GM12878 (cell line): ENCODE data around the gene ALG12. TPM values are rescaled to one million over a fixed set of nuclear protein-coding genes. Genes with fewer than 3 reads are reported as not detected.

Experiments used
- ATAC-seq: fragments of 200-7000 bp; cut with Tn5 transposase; 3 replicates; pipeline ENCODE4 v1.9.1; 2020; ENCODE audit warnings: mild to moderate bottlenecking, moderate library complexity
- BruUV-seq: library from RNA; stranded (reverse); fragments of 400-500 nt; replicated peaks from 2 replicates; lab custom pipeline; 2021; lab: Mats Ljungman, UMichigan
- CTCF ChIA-PET: fragments of 300-600 bp; sonication (Branson Sonifier 250); formaldehyde crosslinking; extraction: SDS; loops from one replicate; lab custom pipeline; 2021; ENCODE audit warnings: inconsistent platforms; lab: Yijun Ruan, JAX
- POLR2A ChIA-PET: fragments of 350-600 bp; formaldehyde crosslinking; extraction: SDS; loops from one replicate; lab custom pipeline; 2021; ENCODE audit warnings: inconsistent platforms; lab: Charles Lee
- RAD21 ChIA-PET: fragments of 300-600 bp; sonication (Branson Sonifier 250); formaldehyde crosslinking; loops from one replicate; lab custom pipeline; 2023; ENCODE audit warnings: antibody characterized with exemption; ENCODE audit not compliant: unreplicated experiment; lab: Charles Lee
- SMC1A ChIA-PET: fragments of 300-600 bp; sonication (Branson Sonifier 250); formaldehyde crosslinking; loops from one replicate; lab custom pipeline; 2023; ENCODE audit not compliant: unreplicated experiment, uncharacterized antibody; lab: Charles Lee
- DNase-seq: peaks from one replicate; pipeline ENCODE4 v3.0.0-alpha.2; 2011; ENCODE audit warnings: low read depth, low spot score
- FAIRE-seq: peaks from 3 replicates; lab custom pipeline; 2011; peaks lifted over from hg19 to GRCh38; lab: Jason Lieb, UNC
- H2AFZ ChIP-seq: 2 replicates; pipeline ENCODE4 v1.6.0; 2011; ENCODE audit warnings: low read depth, low read length, control low read depth; ENCODE audit not compliant: control insufficient read depth
- H3K27ac ChIP-seq: 2 replicates; pipeline ENCODE4 v1.5.1; 2011; ENCODE audit warnings: control low read depth; ENCODE audit not compliant: control insufficient read depth, insufficient read depth
- H3K27me3 ChIP-seq, 2 experiments: replicated peaks in 1 of 2; 2 replicates each; pipeline versions ENCODE4 v1.6.0 to v1.6.1; 2011; ENCODE audit warnings: low read length in 1 of 2; ENCODE audit not compliant: control insufficient read depth in 2 of 2, insufficient read depth in 2 of 2
- H3K36me3 ChIP-seq, 2 experiments: 2 replicates each; pipeline ENCODE4 v1.5.1; 2011; ENCODE audit warnings: low read length in 1 of 2; ENCODE audit not compliant: control insufficient read depth in 2 of 2, insufficient read depth in 2 of 2
- H3K4me1 ChIP-seq: 2 replicates; pipeline ENCODE4 v1.6.1; 2011; ENCODE audit warnings: mild to moderate bottlenecking, low read length, moderate library complexity, mixed read lengths; ENCODE audit not compliant: control insufficient read depth, insufficient read depth
- H3K4me2 ChIP-seq: 2 replicates; pipeline ENCODE4 v1.6.0; 2011; ENCODE audit warnings: control low read depth; ENCODE audit not compliant: control insufficient read depth, insufficient read depth
- H3K4me3 ChIP-seq: fragments of 200-600 bp; sonication (generic); 2 replicates; pipeline ENCODE4 v1.5.1; 2016
- H3K79me2 ChIP-seq: 2 replicates; pipeline ENCODE4 v1.6.0; 2011; ENCODE audit warnings: low read length; ENCODE audit not compliant: control insufficient read depth, insufficient read depth
- H3K9ac ChIP-seq: 2 replicates; pipeline ENCODE4 v1.8.0; 2011; ENCODE audit warnings: low read length, control low read depth, mixed read lengths; ENCODE audit not compliant: control insufficient read depth, insufficient read depth
- H3K9me3 ChIP-seq: replicated peaks from 3 replicates; pipeline ENCODE4 v1.5.1; 2011; ENCODE audit warnings: mild to moderate bottlenecking, low read length; ENCODE audit not compliant: control insufficient read depth, insufficient read depth
- H4K20me1 ChIP-seq: 2 replicates; pipeline ENCODE4 v1.6.0; 2011; ENCODE audit not compliant: control insufficient read depth, insufficient read depth
- ASH2L ChIP-seq: fragments of 300-600, 200-600 bp; sonication (generic); IDR thresholded peaks from 2 replicates; pipeline ENCODE4 v1.6.1; 2017; ENCODE audit warnings: low read depth, mild to moderate bottlenecking, borderline replicate concordance
- EZH2 ChIP-seq: IDR thresholded peaks from 2 replicates; pipeline ENCODE4 v1.6.1; 2012; ENCODE audit warnings: low read depth, mild to moderate bottlenecking, control low read depth, inconsistent platforms, low read length, borderline replicate concordance; ENCODE audit not compliant: control insufficient read depth
- YY1 ChIP-seq: IDR thresholded peaks from 2 replicates; pipeline ENCODE4 v1.6.1; 2011; ENCODE audit warnings: low read depth, mild to moderate bottlenecking, low read length
- WGBS: methylation state at CpG from one replicate; pipeline ENCODE4 v1.1.6; 2016; ENCODE audit warnings: low lambda C conversion rate; ENCODE audit not compliant: insufficient replicate concordance, insufficient coverage; ENCODE audit errors: missing lambda C conversion rate; 5-methylcytosine and 5-hydroxymethylcytosine counted together
- in situ Hi-C: fragments of 300-500 bp; cut with MboI; formaldehyde crosslinking; loops from 9 replicates; pipeline ENCODE4 v1.14.3; 2018; ENCODE audit warnings: mixed read lengths
- intact Hi-C: fragments of 100-400 bp; cut with micrococcal nuclease; formaldehyde crosslinking; loops from one replicate; pipeline ENCODE4 v1.14.2; 2022; ENCODE audit not compliant: unreplicated experiment
- polyA plus RNA-seq, 11 experiments: library from polyadenylated mRNA; depleted of rRNA in 4 of 11; unstranded in 6 of 11; stranded (reverse) in 5 of 11; fragments of >200 nt; fragmentation: Nextera tagmentation in 4 of 11; fragmentation: Illumina TruSeq in 1 of 11; extraction: Ambion mirVana in 4 of 11; extraction: Trizol in 1 of 11; gene quantifications; 1 replicate in 1 of 11; 2 replicates in 10 of 11; pipeline versions ENCODE4 v1.2.1 to v1.2.3, GENCODE V29; 2011 to 2016; ENCODE audit warnings: inconsistent platforms in 2 of 11, missing spikeins in 2 of 11, low read depth in 1 of 11
- total RNA-seq, 4 experiments: library from RNA; depleted of rRNA in 3 of 4; stranded (reverse); fragments of >200 nt in 3 of 4; fragmentation: Illumina TruSeq in 1 of 4; extraction: Trizol in 1 of 4; gene quantifications; 2 replicates each; pipeline versions ENCODE4 v1.2.1 to v1.2.3, GENCODE V29; 2013 to 2021
- TF ChIP-seq, protein P1 (sequence below): fragments of 450-650 bp; IDR thresholded peaks from 2 replicates; pipeline ENCODE4 v1.6.1; 2017; ENCODE audit warnings: mild to moderate bottlenecking
- TF ChIP-seq, protein P2 (sequence below): fragments of 450-650 bp; IDR thresholded peaks from 2 replicates; pipeline ENCODE4 v1.6.1; 2018; ENCODE audit warnings: borderline replicate concordance, mild to moderate bottlenecking; ENCODE audit not compliant: partially characterized antibody

Gene ALG12
- total and polyA plus RNA-seq, 10 of the 15 experiments (the other 5 are each of a cell fraction or from before 2014, with no cell fraction given): 0.22 to 23.4 (median 6.6) TPM

DNA sequence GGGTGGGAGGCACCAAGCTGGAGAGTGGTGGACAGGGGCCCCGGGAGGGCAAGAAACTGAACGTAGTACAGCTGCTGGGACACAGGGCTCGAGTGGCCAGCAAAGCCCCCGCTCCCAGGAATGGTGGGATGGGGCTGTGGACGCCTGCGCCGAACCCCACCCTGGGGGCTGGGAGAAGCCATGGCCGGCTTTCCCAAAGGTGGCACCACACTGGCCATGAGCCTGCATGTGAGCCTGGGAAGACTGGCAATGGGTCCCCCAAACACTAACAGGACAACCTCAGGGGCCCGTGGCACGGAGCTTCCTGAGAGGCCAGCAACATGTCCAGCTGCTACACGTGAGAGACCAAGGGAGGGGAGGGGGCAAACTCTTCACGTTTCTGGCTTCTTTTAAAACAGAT lies 4.0 kb downstream of the ALG12 start (continued):
- no peak for TF ChIP-seq EZH2

DNA sequence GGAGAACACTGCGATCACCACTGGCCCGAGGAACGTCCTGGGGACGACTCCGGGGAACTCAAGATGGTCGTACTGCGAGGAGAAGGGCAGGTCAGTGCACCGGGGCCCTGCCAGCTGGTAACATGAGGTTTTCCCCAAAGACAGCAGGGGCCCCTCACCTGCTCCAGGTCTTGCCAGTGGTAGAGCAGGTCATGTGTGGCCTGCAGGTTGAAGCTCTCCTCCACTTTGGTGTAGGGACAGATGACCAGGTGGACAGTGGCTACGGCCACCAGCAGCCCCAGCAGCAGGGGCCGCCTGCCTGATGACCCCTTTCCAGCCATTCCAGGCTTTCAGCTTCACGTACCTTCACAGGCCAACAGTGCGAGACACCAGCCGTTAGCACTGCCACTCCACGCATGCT lies 4.8 kb downstream of the ALG12 start:
- ATAC-seq: no peak
- no peaks in the 10 kb centered on the region for H3K9me3 ChIP-seq
- peaks cover 0 to 5% of the 10 kb centered on the region in 2 experiments; a peak in 3 of 4 replicates for H3K36me3 ChIP-seq
- no peak overlapping the region for H2AFZ ChIP-seq
- ChIA-PET POLR2A (no interaction called here), CTCF (interaction anchor here (1.2 kb wide), 1 partner anchor 12 kb away, joined by 3 read pairs; no protein-coding TSS in a partner anchor), SMC1A (interaction anchor here (3.0 kb wide), 1 partner anchor 31 kb away, joined by 8 read pairs; no protein-coding TSS in a partner anchor), RAD21 (no interaction called here)
- no peak overlapping the region for H3K4me2 ChIP-seq
- intact Hi-C loops: no loop called here
- 97% methylated on average over 14 of the region's 14 CpGs for WGBS
- H3K79me2 ChIP-seq: peaks cover 16% of the 10 kb centered on the region
- TF ChIP-seq ASH2L (no peak), YY1 (no peak)
- TF ChIP-seq, protein P1, sequence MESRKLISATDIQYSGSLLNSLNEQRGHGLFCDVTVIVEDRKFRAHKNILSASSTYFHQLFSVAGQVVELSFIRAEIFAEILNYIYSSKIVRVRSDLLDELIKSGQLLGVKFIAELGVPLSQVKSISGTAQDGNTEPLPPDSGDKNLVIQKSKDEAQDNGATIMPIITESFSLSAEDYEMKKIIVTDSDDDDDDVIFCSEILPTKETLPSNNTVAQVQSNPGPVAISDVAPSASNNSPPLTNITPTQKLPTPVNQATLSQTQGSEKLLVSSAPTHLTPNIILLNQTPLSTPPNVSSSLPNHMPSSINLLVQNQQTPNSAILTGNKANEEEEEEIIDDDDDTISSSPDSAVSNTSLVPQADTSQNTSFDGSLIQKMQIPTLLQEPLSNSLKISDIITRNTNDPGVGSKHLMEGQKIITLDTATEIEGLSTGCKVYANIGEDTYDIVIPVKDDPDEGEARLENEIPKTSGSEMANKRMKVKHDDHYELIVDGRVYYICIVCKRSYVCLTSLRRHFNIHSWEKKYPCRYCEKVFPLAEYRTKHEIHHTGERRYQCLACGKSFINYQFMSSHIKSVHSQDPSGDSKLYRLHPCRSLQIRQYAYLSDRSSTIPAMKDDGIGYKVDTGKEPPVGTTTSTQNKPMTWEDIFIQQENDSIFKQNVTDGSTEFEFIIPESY: no peak
- TF ChIP-seq, protein P2, sequence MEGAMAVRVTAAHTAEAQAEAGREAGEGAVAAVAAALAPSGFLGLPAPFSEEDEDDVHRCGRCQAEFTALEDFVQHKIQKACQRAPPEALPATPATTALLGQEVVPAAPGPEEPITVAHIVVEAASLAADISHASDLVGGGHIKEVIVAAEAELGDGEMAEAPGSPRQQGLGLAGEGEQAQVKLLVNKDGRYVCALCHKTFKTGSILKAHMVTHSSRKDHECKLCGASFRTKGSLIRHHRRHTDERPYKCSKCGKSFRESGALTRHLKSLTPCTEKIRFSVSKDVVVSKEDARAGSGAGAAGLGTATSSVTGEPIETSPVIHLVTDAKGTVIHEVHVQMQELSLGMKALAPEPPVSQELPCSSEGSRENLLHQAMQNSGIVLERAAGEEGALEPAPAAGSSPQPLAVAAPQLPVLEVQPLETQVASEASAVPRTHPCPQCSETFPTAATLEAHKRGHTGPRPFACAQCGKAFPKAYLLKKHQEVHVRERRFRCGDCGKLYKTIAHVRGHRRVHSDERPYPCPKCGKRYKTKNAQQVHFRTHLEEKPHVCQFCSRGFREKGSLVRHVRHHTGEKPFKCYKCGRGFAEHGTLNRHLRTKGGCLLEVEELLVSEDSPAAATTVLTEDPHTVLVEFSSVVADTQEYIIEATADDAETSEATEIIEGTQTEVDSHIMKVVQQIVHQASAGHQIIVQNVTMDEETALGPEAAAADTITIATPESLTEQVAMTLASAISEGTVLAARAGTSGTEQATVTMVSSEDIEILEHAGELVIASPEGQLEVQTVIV: no peak
- no peak overlapping the region for H3K27ac ChIP-seq
- H3K4me3 ChIP-seq: no peak overlapping the region
- no peak overlapping the region for H3K9ac ChIP-seq
- no TSS peak for BruUV-seq
- no peak for DNase-seq
- H3K4me1 ChIP-seq: peaks cover 4% of the 10 kb centered on the region
- no peak for FAIRE-seq
- no peaks in the 10 kb centered on the region for H3K27me3 ChIP-seq
- no peaks in the 10 kb centered on the region for H4K20me1 ChIP-seq
- in situ Hi-C loops: no loop called here
